Body of pancreas (tissue), 4 donors: ENCODE data around the gene GSK3B. TPM values are rescaled to one million over a fixed set of nuclear protein-coding genes. Genes with fewer than 3 reads are reported as not detected.

Experiments used
- ATAC-seq: fragments of 150-250 bp; one replicate; pipeline ENCODE4 v1.9.1; 2016
- DNase-seq, 4 donors: peaks; one replicate each; pipeline ENCODE4 v3.0.0-alpha.2; 2019
- H3K27ac ChIP-seq, 4 donors: fragments of 200-600 bp; sonication (generic); 1 replicate in 3 of 4; 2 replicates in 1 of 4; pipeline versions ENCODE4 v1.5.1 to v1.6.1; 2016 to 2019; ENCODE audit warnings: mild to moderate bottlenecking in 1 of 4, mixed read lengths in 1 of 4, moderate library complexity in 1 of 4
- H3K27me3 ChIP-seq, 2 donors: fragments of 200-600 bp; sonication (generic); one replicate each; pipeline ENCODE4 v1.6.0; 2016; ENCODE audit warnings: mild to moderate bottlenecking in 1 of 2
- H3K36me3 ChIP-seq, 2 donors: fragments of 200-600 bp; sonication (generic); replicated peaks in 1 of 2; 2 replicates each; pipeline ENCODE4 v1.5.1; 2016; ENCODE audit warnings: low read depth in 2 of 2; ENCODE audit not compliant: insufficient read depth in 1 of 2
- H3K4me1 ChIP-seq: fragments of 200-600 bp; sonication (generic); one replicate; pipeline ENCODE4 v1.6.0; 2016
- H3K4me3 ChIP-seq, 2 donors: fragments of 200-600 bp; sonication (generic); 1 replicate in 1 of 2; 2 replicates in 1 of 2; pipeline ENCODE4 v1.5.1; 2016 to 2019
- H3K9me3 ChIP-seq, 3 donors: fragments of 200-600 bp; sonication (generic); 1 replicate in 2 of 3; 2 replicates in 1 of 3; pipeline ENCODE4 v1.5.1; 2016
- CTCF ChIP-seq, 7 experiments: fragments of 450-650 bp in 4 of 7; fragments of 200-600 bp in 3 of 7; sonication (generic) in 3 of 7; IDR thresholded peaks; one replicate each; pipeline ENCODE4 v1.5.1; 2016 to 2019; ENCODE audit warnings: antibody characterized with exemption in 7 of 7
- POLR2A ChIP-seq, 3 donors: fragments of 450-650 bp; IDR thresholded peaks; one replicate each; pipeline ENCODE4 v1.6.1; 2016; ENCODE audit warnings: antibody characterized with exemption in 3 of 3, mild to moderate bottlenecking in 2 of 3
- WGBS, 2 donors: methylation state at CpG; one replicate each; pipeline ENCODE4 v1.1.5; 2017; 5-methylcytosine and 5-hydroxymethylcytosine counted together
- intact Hi-C: fragments of 100-400 bp; cut with DNase I; formaldehyde crosslinking; loops from one replicate; pipeline ENCODE4 v1.15.1; 2023
- total RNA-seq, 2 donors: library from RNA; depleted of rRNA; stranded (reverse); fragments of >200 nt; gene quantifications; one replicate each; pipeline ENCODE4 v1.1.0, GENCODE V29; 2016

GSK3B gene
- total RNA-seq, 2 donors from 2014 or later = 15.0 to 18.8 TPM

- Histone ChIP-seq H3K27me3 (no peaks in the 10 kb centered on the region), H3K36me3 (no peaks in the 10 kb centered on the region), H3K4me1 (no peaks in the 10 kb centered on the region), H3K9me3 (no peaks in the 10 kb centered on the region), H3K4me3 (no peak overlapping the region), H3K27ac (no peak overlapping the region)
- DNase-seq (no peak), ATAC-seq (no peak)
- TF ChIP-seq CTCF (IDR thresholded peaks at IDR 0.05) (no peak), POLR2A (IDR thresholded peaks at IDR 0.05) (no peak)
- 89 to 92% methylated on average over 3 of the region's 3 CpGs for WGBS, 2 donors
- intact Hi-C loops = no loop called here
These were observed 303.9 kb downstream of the GSK3B start for GRCh38 chr3:119790369-119790768.

- Histone ChIP-seq H3K9me3 (no peaks in the 10 kb centered on the region), H3K27ac (no peak overlapping the region), H3K4me3 (no peak overlapping the region), H3K27me3 (no peaks in the 10 kb centered on the region), H3K36me3 (no peaks in the 10 kb centered on the region), H3K4me1 (no peaks in the 10 kb centered on the region)
- DNase-seq = no peak
- intact Hi-C loops = no loop called here
- ATAC-seq = no peak
- WGBS, 2 donors = 91 to 97% methylated on average over 2 of the region's 2 CpGs
- no peak for TF ChIP-seq POLR2A (IDR thresholded peaks at IDR 0.05)
- no peak for TF ChIP-seq CTCF (IDR thresholded peaks at IDR 0.05)
These were observed 307.8 kb downstream of the GSK3B start for GRCh38 chr3:119786409-119786808.

GRCh38 chr3:119783883-119784282 is 310.4 kb downstream of the GSK3B start:
- H3K4me3 ChIP-seq = no peak overlapping the region
- intact Hi-C loops = no loop called here
- H3K4me1 ChIP-seq = no peaks in the 10 kb centered on the region
- 69 to 75% methylated on average over 7 of the region's 7 CpGs for WGBS, 2 donors
- no peak for DNase-seq
- no peak overlapping the region for H3K27ac ChIP-seq
- no peak for ATAC-seq
- H3K27me3 ChIP-seq = no peaks in the 10 kb centered on the region
- TF ChIP-seq CTCF (IDR thresholded peaks at IDR 0.05) (no peak), POLR2A (IDR thresholded peaks at IDR 0.05) (no peak)
- H3K36me3 ChIP-seq = no peaks in the 10 kb centered on the region
- H3K9me3 ChIP-seq = no peaks in the 10 kb centered on the region

- DNase-seq = no peak
- no peak overlapping the region for H3K4me3 ChIP-seq
- H3K36me3 ChIP-seq = no peaks in the 10 kb centered on the region
- no peaks in the 10 kb centered on the region for H3K27me3 ChIP-seq
- intact Hi-C loops = no loop called here
- no peaks in the 10 kb centered on the region for H3K9me3 ChIP-seq
- 79 to 88% methylated on average over 2 of the region's 2 CpGs for WGBS, 2 donors
- no peak overlapping the region for H3K27ac ChIP-seq
- ATAC-seq = no peak
- no peak for TF ChIP-seq CTCF (IDR thresholded peaks at IDR 0.05)
- no peak for TF ChIP-seq POLR2A (IDR thresholded peaks at IDR 0.05)
- H3K4me1 ChIP-seq = no peaks in the 10 kb centered on the region
These were observed 311.0 kb downstream of the GSK3B start for GRCh38 chr3:119783255-119783654.

- Histone ChIP-seq H3K36me3 (no peaks in the 10 kb centered on the region), H3K27me3 (no peaks in the 10 kb centered on the region), H3K4me3 (no peak overlapping the region), H3K9me3 (no peaks in the 10 kb centered on the region), H3K4me1 (no peaks in the 10 kb centered on the region), H3K27ac (no peak overlapping the region)
- intact Hi-C loops = no loop called here
- no peak for DNase-seq
- 100% methylated on average over 1 of the region's 1 CpG; no CpG with 5 or more reads in 1 of the 2 donors for WGBS, 2 donors
- no peak for ATAC-seq
- TF ChIP-seq POLR2A (IDR thresholded peaks at IDR 0.05) (no peak), CTCF (IDR thresholded peaks at IDR 0.05) (no peak)
These were observed 311.8 kb downstream of the GSK3B start for GRCh38 chr3:119782460-119782859.
